H9 (cell line): ENCODE data around the gene CCR2. TPM values are rescaled to one million over a fixed set of nuclear protein-coding genes. Genes with fewer than 3 reads are reported as not detected.
"Not testable (repeated sequence)": the region's sequence is repeated elsewhere in the genome, so short reads cannot be mapped to it uniquely, and the experiment has no call there.

Source experiments
- DNase-seq: peaks from one replicate; pipeline ENCODE4 v3.0.0-alpha.2; 2017
- H2AFZ ChIP-seq: one replicate; pipeline ENCODE4 v1.6.1; 2013; ENCODE audit warnings: mild to moderate bottlenecking, low read length, control low read depth, moderate library complexity
- H2AK5ac ChIP-seq: 2 replicates; pipeline ENCODE4 v1.6.1; 2013; ENCODE audit warnings: low read length, control low read depth, mixed read lengths; ENCODE audit not compliant: insufficient read length
- H2BK120ac ChIP-seq: one replicate; pipeline ENCODE4 v1.6.1; 2013; ENCODE audit warnings: low read depth, mild to moderate bottlenecking, low read length, control low read depth, inconsistent platforms; ENCODE audit not compliant: poor library complexity, severe bottlenecking
- H2BK12ac ChIP-seq: 2 replicates; pipeline ENCODE4 v1.6.1; 2013; ENCODE audit warnings: low read length, control low read depth, mixed read lengths, low read depth; ENCODE audit not compliant: insufficient read length
- H2BK15ac ChIP-seq: 2 replicates; pipeline ENCODE4 v1.6.1; 2013; ENCODE audit warnings: low read depth, low read length, control low read depth
- H2BK20ac ChIP-seq: one replicate; pipeline ENCODE4 v1.6.1; 2013; ENCODE audit warnings: low read depth, mild to moderate bottlenecking, low read length, control low read depth, inconsistent platforms; ENCODE audit not compliant: poor library complexity, severe bottlenecking
- H2BK5ac ChIP-seq: 2 replicates; pipeline ENCODE4 v1.6.1; 2013; ENCODE audit warnings: low read length, control low read depth, mixed read lengths; ENCODE audit not compliant: insufficient read length
- H3K14ac ChIP-seq: 2 replicates; pipeline ENCODE4 v1.6.1; 2013; ENCODE audit warnings: low read length, control low read depth; ENCODE audit not compliant: insufficient read depth
- H3K18ac ChIP-seq: 2 replicates; pipeline ENCODE4 v1.6.1; 2013; ENCODE audit warnings: low read depth, mild to moderate bottlenecking, mixed read lengths, low read length, control low read depth; ENCODE audit not compliant: insufficient read length
- H3K23ac ChIP-seq: 2 replicates; pipeline ENCODE4 v1.6.1; 2013; ENCODE audit warnings: low read length, control low read depth, mixed read lengths, low read depth; ENCODE audit not compliant: insufficient read length
- H3K23me2 ChIP-seq: 2 replicates; pipeline ENCODE4 v1.6.1; 2013; ENCODE audit warnings: low read depth, mild to moderate bottlenecking, mixed read lengths, low read length, control low read depth; ENCODE audit not compliant: insufficient read length, poor library complexity, severe bottlenecking
- H3K27ac ChIP-seq: 2 replicates; pipeline ENCODE4 v1.5.1; 2013; ENCODE audit warnings: low read length, control low read depth, mixed read lengths, low read depth; ENCODE audit not compliant: insufficient read length
- H3K27me3 ChIP-seq: 2 replicates; pipeline ENCODE4 v1.6.1; 2013; ENCODE audit warnings: low read length, control low read depth, inconsistent platforms; ENCODE audit not compliant: insufficient read depth
- H3K4ac ChIP-seq: 2 replicates; pipeline ENCODE4 v1.6.1; 2013; ENCODE audit warnings: low read depth, mild to moderate bottlenecking, control low read depth, inconsistent platforms, low read length, moderate library complexity
- H3K4me1 ChIP-seq: 2 replicates; pipeline ENCODE4 v1.6.1; 2013; ENCODE audit warnings: low read length, control low read depth, inconsistent platforms; ENCODE audit not compliant: insufficient read depth
- H3K4me2 ChIP-seq: 2 replicates; pipeline ENCODE4 v1.6.1; 2013; ENCODE audit warnings: low read length, control low read depth, mixed read lengths; ENCODE audit not compliant: insufficient read length, insufficient read depth
- H3K56ac ChIP-seq: 2 replicates; pipeline ENCODE4 v1.6.1; 2013; ENCODE audit warnings: low read depth, mild to moderate bottlenecking, mixed read lengths, low read length, control low read depth; ENCODE audit not compliant: insufficient read length
- H3K79me1 ChIP-seq: 2 replicates; pipeline ENCODE4 v1.6.1; 2013; ENCODE audit warnings: low read depth, mild to moderate bottlenecking, moderate library complexity, low read length, control low read depth, inconsistent platforms; ENCODE audit not compliant: insufficient read depth, poor library complexity, severe bottlenecking
- H3K79me2 ChIP-seq: 2 replicates; pipeline ENCODE4 v1.6.1; 2013; ENCODE audit warnings: low read length, control low read depth, inconsistent platforms; ENCODE audit not compliant: insufficient read depth
- H3K9ac ChIP-seq: 2 replicates; pipeline ENCODE4 v1.6.1; 2013; ENCODE audit warnings: low read length, control low read depth, mixed read lengths; ENCODE audit not compliant: insufficient read length; ENCODE audit errors: extremely low read depth
- H3K9me3 ChIP-seq: one replicate; pipeline ENCODE4 v1.6.1; 2013; ENCODE audit warnings: low read depth, low read length, inconsistent platforms; ENCODE audit not compliant: control insufficient read depth
- H3T11ph ChIP-seq: one replicate; pipeline ENCODE4 v1.6.1; 2013; ENCODE audit warnings: mild to moderate bottlenecking, low read length, control low read depth, inconsistent platforms
- H4K20me1 ChIP-seq: one replicate; pipeline ENCODE4 v1.6.1; 2013; ENCODE audit not compliant: control insufficient read depth, insufficient read length, insufficient read depth
- H4K5ac ChIP-seq: 2 replicates; pipeline ENCODE4 v1.6.1; 2013; ENCODE audit warnings: low read depth, mild to moderate bottlenecking, mixed read lengths, low read length, control low read depth; ENCODE audit not compliant: insufficient read length
- H4K8ac ChIP-seq: replicated peaks from 2 replicates; pipeline ENCODE4 v1.6.1; 2013; ENCODE audit warnings: low read length, control low read depth, mixed read lengths, low read depth; ENCODE audit not compliant: insufficient read length
- H4K91ac ChIP-seq: 2 replicates; pipeline ENCODE4 v1.6.1; 2013; ENCODE audit warnings: low read depth, mild to moderate bottlenecking, moderate library complexity, mixed read lengths, low read length, control low read depth; ENCODE audit not compliant: insufficient read length
- H3K27ac Mint-ChIP-seq, 3 experiments: 2 replicates in 2 of 3; 3 replicates in 1 of 3; pipeline ENCODE4 v1.8.0; 2020 to 2021; ENCODE audit warnings: mixed read lengths in 3 of 3, mild to moderate bottlenecking in 1 of 3, moderate library complexity in 1 of 3
- H3K27me3 Mint-ChIP-seq: 2 replicates; pipeline ENCODE4 v1.8.0; 2021; ENCODE audit warnings: low read depth, mild to moderate bottlenecking, moderate library complexity, mixed read lengths
- H3K36me3 Mint-ChIP-seq, 3 experiments: 2 replicates in 2 of 3; 3 replicates in 1 of 3; pipeline ENCODE4 v1.8.0; 2020 to 2021; ENCODE audit warnings: low read depth in 3 of 3, mixed read lengths in 3 of 3; ENCODE audit not compliant: insufficient read depth in 1 of 3
- H3K4me1 Mint-ChIP-seq, 2 experiments: 2 replicates each; pipeline ENCODE4 v1.8.0; 2020; ENCODE audit warnings: mixed read lengths in 2 of 2
- H3K4me3 Mint-ChIP-seq, 2 experiments: 2 replicates in 1 of 2; 3 replicates in 1 of 2; pipeline ENCODE4 v1.8.0; 2020 to 2021; ENCODE audit warnings: mild to moderate bottlenecking in 2 of 2, mixed read lengths in 2 of 2, moderate library complexity in 1 of 2
- H3K9me3 Mint-ChIP-seq, 2 experiments: 2 replicates in 1 of 2; 3 replicates in 1 of 2; pipeline ENCODE4 v1.8.0; 2020; ENCODE audit warnings: mild to moderate bottlenecking in 2 of 2, mixed read lengths in 2 of 2, moderate library complexity in 1 of 2
- CTCF ChIP-seq: fragments of 200-600 bp; sonication (generic); conservative IDR thresholded peaks from 3 replicates; pipeline ENCODE4 v1.8.0; 2021; ENCODE audit warnings: antibody characterized with exemption, mild to moderate bottlenecking
- WGBS: extraction: QIAGEN DNeasy Blood & Tissue Kit; methylation state at CpG from one replicate; pipeline ENCODE4 v1.1.7; 2013; ENCODE audit warnings: missing lambda C conversion rate, low lambda C conversion rate, mixed read lengths; ENCODE audit not compliant: insufficient read length; ENCODE audit errors: extremely low coverage; 5-methylcytosine and 5-hydroxymethylcytosine counted together
- total RNA-seq: library from RNA; stranded (reverse); gene quantifications from 2 replicates; pipeline ENCODE4 v1.2.1, GENCODE V29; 2021

The CCR2 gene
- total RNA-seq, 1 experiment from 2014 or later, result not detected

GRCh38 chr3:46386205-46386604 is 32.3 kb downstream of the CCR2 start:
- no peak overlapping the region for H4K91ac ChIP-seq
- no peak overlapping the region for H3K4me2 ChIP-seq
- H2BK12ac ChIP-seq, result no peak overlapping the region
- H3K79me1 ChIP-seq, result no peaks in the 10 kb centered on the region
- H4K20me1 ChIP-seq, result no peaks in the 10 kb centered on the region
- H3K14ac ChIP-seq, result no peak overlapping the region
- H3K79me2 ChIP-seq, result no peaks in the 10 kb centered on the region
- no peak overlapping the region for H2AK5ac ChIP-seq
- H3K9me3 Mint-ChIP-seq, result peaks cover 0 to 3% of the 10 kb centered on the region in 2 experiments; a peak in 2 of 5 replicates
- no peak overlapping the region for H2BK15ac ChIP-seq
- peaks cover 17 to 18% of the 10 kb centered on the region in 2 experiments for H3K4me1 Mint-ChIP-seq
- H2BK120ac ChIP-seq, result no peak overlapping the region
- H3K4me3 Mint-ChIP-seq, result no peak overlapping the region
- H2BK20ac ChIP-seq, result no peak overlapping the region
- no peak overlapping the region for H3K23ac ChIP-seq
- H3K9ac ChIP-seq, result no peak overlapping the region
- DNase-seq, result no peak
- no peak overlapping the region for H3K27ac Mint-ChIP-seq
- no peak overlapping the region for H2BK5ac ChIP-seq
- no peak overlapping the region for H2AFZ ChIP-seq
- H3K27me3 ChIP-seq, result no peaks in the 10 kb centered on the region
- H4K5ac ChIP-seq, result no peak overlapping the region
- no peak overlapping the region for H3K56ac ChIP-seq
- no peak overlapping the region for H4K8ac ChIP-seq
- no peaks in the 10 kb centered on the region for H3K4me1 ChIP-seq
- H3K36me3 Mint-ChIP-seq, result no peaks in the 10 kb centered on the region
- WGBS, result no CpG with 5 or more reads among the region's 4 CpGs
- no peak for TF ChIP-seq CTCF
- H3K4ac ChIP-seq, result no peak overlapping the region
- no peaks in the 10 kb centered on the region for H3K23me2 ChIP-seq
- no peak overlapping the region for H3K27ac ChIP-seq
- no peaks in the 10 kb centered on the region for H3K27me3 Mint-ChIP-seq
- no peak overlapping the region for H3T11ph ChIP-seq
- H3K18ac ChIP-seq, result no peak overlapping the region
- H3K9me3 ChIP-seq, result no peaks in the 10 kb centered on the region

- not testable (repeated sequence) for H3K56ac ChIP-seq, H2BK12ac ChIP-seq, H3K4me3 Mint-ChIP-seq, H4K20me1 ChIP-seq, H3K27me3 ChIP-seq, H3K9me3 Mint-ChIP-seq, H4K8ac ChIP-seq, H4K5ac ChIP-seq, H3K4ac ChIP-seq, H2BK5ac ChIP-seq, H3T11ph ChIP-seq, H3K9ac ChIP-seq, H3K4me1 ChIP-seq, H2BK20ac ChIP-seq, H3K4me2 ChIP-seq, H2BK15ac ChIP-seq, DNase-seq, H3K23ac ChIP-seq, H2BK120ac ChIP-seq, H3K36me3 Mint-ChIP-seq, H2AK5ac ChIP-seq, H3K27ac Mint-ChIP-seq, H3K14ac ChIP-seq, H3K27ac ChIP-seq, H3K23me2 ChIP-seq, H3K27me3 Mint-ChIP-seq, H3K9me3 ChIP-seq, H2AFZ ChIP-seq, H3K18ac ChIP-seq, H3K79me1 ChIP-seq, H4K91ac ChIP-seq, H3K79me2 ChIP-seq
- WGBS, result no CpG with 5 or more reads among the region's 4 CpGs
- H3K4me1 Mint-ChIP-seq, result peaks cover 15 to 22% of the 10 kb centered on the region in 2 experiments
Measured at GRCh38 chr3:46388847-46389246, 34.9 kb downstream of the CCR2 start.
